ENCODE measurements around the gene PLLP.

GRCh38 chr16:57277586-57277985 lies 6.9 kb downstream of the PLLP start:
- TF ChIP-seq POLR2AphosphoS5 (IDR thresholded peaks at IDR 0.05; ENCODE audit: low read depth, low read length) (no peak), POLR2A (IDR thresholded peaks at IDR 0.05; ENCODE audit: low read depth, low read length) (no peak)

All from GM12892 (cell line).